OCI-LY3 (cell line): Measurements from ENCODE around the gene RAB43.

Experiments
- EZH2phosphoT487 ChIP-seq: fragments of 200-600 bp; shearing (Covaris generic); IDR thresholded peaks from 2 replicates; pipeline ENCODE4 v1.6.1; 2018; ENCODE audit warnings: antibody characterized with exemption, mixed run types, low read depth
- TF ChIP-seq, protein P1 (sequence below): fragments of 200-600, 300-600 bp; sonication (generic); IDR thresholded peaks from 2 replicates; pipeline ENCODE4 v1.5.1; 2014; ENCODE audit warnings: antibody characterized with exemption, low read length, low read depth

DNA sequence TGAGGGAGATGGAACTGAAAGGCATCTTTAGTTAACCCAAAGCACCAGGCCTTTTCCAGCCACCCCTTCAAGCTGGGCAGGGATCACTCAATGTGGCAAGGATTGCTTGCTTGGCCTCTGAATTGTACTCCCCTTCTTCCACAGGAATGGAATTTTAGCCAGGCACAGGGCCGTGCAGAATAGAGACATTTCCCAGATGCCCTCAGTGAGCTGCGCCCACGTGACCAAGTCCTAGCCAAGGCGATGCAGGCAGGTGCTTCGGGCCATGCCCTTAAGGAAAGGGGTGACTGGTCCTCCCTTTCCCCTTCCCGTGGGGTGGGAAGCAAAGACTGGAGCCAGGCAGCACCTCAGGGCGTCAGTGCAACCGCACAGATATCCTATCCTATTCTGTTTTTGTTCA lies 43.1 kb downstream of the RAB43 start:
- TF ChIP-seq, protein P1, sequence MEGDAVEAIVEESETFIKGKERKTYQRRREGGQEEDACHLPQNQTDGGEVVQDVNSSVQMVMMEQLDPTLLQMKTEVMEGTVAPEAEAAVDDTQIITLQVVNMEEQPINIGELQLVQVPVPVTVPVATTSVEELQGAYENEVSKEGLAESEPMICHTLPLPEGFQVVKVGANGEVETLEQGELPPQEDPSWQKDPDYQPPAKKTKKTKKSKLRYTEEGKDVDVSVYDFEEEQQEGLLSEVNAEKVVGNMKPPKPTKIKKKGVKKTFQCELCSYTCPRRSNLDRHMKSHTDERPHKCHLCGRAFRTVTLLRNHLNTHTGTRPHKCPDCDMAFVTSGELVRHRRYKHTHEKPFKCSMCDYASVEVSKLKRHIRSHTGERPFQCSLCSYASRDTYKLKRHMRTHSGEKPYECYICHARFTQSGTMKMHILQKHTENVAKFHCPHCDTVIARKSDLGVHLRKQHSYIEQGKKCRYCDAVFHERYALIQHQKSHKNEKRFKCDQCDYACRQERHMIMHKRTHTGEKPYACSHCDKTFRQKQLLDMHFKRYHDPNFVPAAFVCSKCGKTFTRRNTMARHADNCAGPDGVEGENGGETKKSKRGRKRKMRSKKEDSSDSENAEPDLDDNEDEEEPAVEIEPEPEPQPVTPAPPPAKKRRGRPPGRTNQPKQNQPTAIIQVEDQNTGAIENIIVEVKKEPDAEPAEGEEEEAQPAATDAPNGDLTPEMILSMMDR: no peak
- no peak for TF ChIP-seq EZH2phosphoT487
